ENCODE results near the gene RNASE8.
"Not testable (repeated sequence)": the region's sequence is repeated elsewhere in the genome, so short reads cannot be mapped to it uniquely, and the experiment has no call there.

RNASE8 gene

GRCh38 chr14:21057803-21058675 is at the start of gene RNASE8:
TSS of gene RNASE8 (plus strand) at chr14:21057822. CDS start at chr14:21057893, 71 bp downstream.
- DNase-seq, result peak; percentile 20

- not testable (repeated sequence) for DNase-seq
Observed at GRCh38 chr14:21009721-21010120, 47.9 kb upstream of the RNASE8 start.

- no peak for DNase-seq
Observed at GRCh38 chr14:21011136-21011535, 46.5 kb upstream of the RNASE8 start.

GRCh38 chr14:21014761-21015190 is 42.8 kb upstream of the RNASE8 start:
- peak; percentile 65 for DNase-seq

- DNase-seq, result no peak
Observed at GRCh38 chr14:21015312-21015711, 42.3 kb upstream of the RNASE8 start.

- no peak for DNase-seq
Observed at GRCh38 chr14:21016413-21017190, 41.0 kb upstream of the RNASE8 start.

- no peak for DNase-seq
Observed at GRCh38 chr14:21017528-21018245, 39.9 kb upstream of the RNASE8 start.

- DNase-seq, result no peak
Observed at GRCh38 chr14:21018286-21018685, 39.3 kb upstream of the RNASE8 start.

GRCh38 chr14:21018781-21019180 is 38.8 kb upstream of the RNASE8 start:
- DNase-seq, result no peak

GRCh38 chr14:21019366-21019765 is 38.3 kb upstream of the RNASE8 start:
- no peak for DNase-seq

- no peak for DNase-seq
Observed at GRCh38 chr14:21020977-21021545, 36.6 kb upstream of the RNASE8 start.

GRCh38 chr14:21022686-21023085 is 34.9 kb upstream of the RNASE8 start:
- DNase-seq, result no peak

GRCh38 chr14:21023174-21023573 is 34.4 kb upstream of the RNASE8 start:
- DNase-seq, result no peak

GRCh38 chr14:21023817-21024584 is 33.6 kb upstream of the RNASE8 start:
- DNase-seq, result no peak

GRCh38 chr14:21024585-21025370 is 32.8 kb upstream of the RNASE8 start, which contains the start of gene NDRG2:
TSS of gene NDRG2 (minus strand) at chr14:21025061. CDS start at chr14:21023315, 1,746 bp downstream.
- DNase-seq, result no peak

GRCh38 chr14:21025371-21026273 is 32.0 kb upstream of the RNASE8 start:
- no peak for DNase-seq

- DNase-seq, result no peak
Observed at GRCh38 chr14:21026274-21026987, 31.2 kb upstream of the RNASE8 start.

GRCh38 chr14:21026988-21027315 is 30.7 kb upstream of the RNASE8 start:
- no peak for DNase-seq

- no peak for DNase-seq
Observed at GRCh38 chr14:21029917-21030316, 27.7 kb upstream of the RNASE8 start, which contains the start of gene TPPP2. TSS of gene TPPP2 (plus strand) at chr14:21030217. CDS start at chr14:21030582, 365 bp downstream.

Measured in kidney glomerular epithelial cell (primary cell).